NOMO-1 treated with dmso at 0.1 percent for 144 hours (cell line): ENCODE data around the gene RPS6KA3.
"Not testable (repeated sequence)": the region's sequence is repeated elsewhere in the genome, so short reads cannot be mapped to it uniquely, and the experiment has no call there.

ENCODE experiments used
- DNase-seq: peaks from one replicate; lab custom pipeline; 2025; ENCODE audit not compliant: unreplicated experiment; lab: John Stamatoyannopoulos, UW

The RPS6KA3 gene

DNA sequence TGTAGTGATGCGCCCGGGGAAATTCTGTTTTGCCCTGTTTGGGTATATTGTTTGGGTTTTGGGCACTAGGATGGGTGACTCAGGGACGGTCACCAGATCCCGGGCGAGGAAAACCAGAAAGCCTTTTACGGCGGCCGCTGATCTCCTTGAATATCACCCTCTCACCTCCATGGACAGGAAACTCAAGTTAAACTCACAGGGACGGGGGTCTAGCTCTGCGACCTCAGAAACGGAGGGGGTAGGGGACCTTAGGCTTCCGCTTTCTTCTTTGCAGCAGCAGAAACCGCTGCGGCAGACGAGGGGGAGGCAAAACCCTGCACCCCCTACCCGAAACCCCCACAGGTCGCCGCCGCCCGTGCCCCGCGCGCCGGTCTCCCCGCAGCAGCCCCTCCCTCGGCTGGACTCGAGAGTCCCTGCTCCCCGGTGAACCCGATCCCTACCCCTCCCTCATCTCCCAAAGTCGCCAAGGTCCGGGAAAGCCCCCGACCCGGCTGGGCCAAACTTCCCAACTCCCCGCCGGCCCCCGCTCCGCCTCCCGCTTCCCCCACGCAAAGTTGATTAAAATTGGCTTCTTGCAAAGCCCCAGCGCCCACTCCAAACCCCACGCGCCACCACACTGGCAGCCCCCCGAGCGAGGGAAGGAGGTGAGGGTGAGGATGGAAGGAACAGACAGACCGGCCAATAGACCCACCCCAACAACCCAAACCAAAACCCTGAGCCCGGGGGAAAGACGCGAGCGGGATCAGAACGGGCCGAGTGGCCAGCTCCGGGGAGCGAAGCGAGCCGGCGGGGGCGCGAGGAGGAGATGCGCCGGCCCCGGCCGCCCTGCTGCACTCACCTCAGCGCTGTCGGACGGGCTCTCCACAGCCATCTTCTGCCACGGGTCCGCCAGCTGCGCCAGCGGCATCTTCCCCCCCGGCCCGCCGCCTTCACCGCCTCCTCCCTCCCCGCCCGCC lies 705 bp downstream of the RPS6KA3 start:
- no peak for DNase-seq

DNA sequence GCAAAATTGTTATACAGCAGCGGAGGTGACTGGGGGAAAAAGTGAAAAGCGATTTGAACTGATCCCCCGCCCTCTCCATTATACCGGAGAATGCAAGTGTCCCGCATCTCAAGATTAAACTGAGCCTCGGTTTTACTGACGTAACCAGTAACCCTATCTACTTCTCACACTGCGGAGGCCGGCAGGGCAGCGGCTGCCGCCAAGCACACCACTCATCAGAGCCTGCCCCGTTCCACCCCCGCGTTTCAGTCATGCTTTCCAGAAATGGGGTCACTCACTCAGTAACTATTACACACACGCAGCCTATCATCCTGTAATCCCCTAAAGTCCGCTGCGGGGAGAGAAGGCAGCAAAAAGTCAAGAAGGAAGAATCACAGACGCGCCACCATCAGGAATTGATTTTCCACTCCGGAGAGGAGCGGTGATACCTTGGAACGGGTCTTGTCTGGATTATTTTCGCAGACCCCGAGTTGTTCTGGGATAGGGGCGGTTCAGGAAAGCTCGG lies 1.4 kb downstream of the RPS6KA3 start:
- no peak for DNase-seq

DNA sequence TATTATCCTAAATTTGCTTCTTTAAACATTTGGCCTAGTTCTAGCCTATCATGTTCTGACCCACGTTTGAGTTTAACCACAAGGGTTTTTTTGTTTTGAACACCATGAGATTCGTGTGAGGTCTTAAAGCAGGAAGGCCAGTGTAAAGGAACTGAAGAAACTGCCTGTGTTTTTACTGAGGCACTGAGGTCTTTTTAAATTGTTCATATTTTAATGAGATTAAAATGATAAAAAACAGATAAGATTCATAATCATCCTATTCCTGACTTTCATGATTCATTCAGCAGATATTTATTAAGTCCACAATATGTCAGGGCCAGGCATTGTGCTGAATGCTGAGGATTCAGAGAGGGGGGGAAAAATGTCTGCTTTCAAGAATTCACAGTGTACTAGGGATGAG lies 3.2 kb downstream of the RPS6KA3 start:
- DNase-seq: no peak

DNA sequence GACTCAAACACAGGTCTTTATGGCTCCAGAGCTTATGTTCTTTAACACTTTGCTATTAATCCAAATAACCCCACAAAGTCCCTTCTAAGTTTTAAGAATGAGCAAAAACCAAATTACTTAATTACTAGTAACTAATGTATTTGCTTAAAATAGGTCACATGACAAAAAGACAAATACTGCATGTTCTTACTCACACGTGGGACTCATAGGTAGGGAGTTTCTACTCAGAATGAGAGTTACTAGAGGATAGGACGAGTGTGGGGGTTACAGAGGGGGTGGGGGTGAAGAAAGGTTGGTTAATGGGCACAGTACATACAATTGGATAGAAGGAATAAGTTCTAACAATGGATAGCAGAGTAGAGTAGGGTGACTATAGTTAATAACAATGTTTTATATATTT lies 5.8 kb downstream of the RPS6KA3 start:
- no peak for DNase-seq

DNA sequence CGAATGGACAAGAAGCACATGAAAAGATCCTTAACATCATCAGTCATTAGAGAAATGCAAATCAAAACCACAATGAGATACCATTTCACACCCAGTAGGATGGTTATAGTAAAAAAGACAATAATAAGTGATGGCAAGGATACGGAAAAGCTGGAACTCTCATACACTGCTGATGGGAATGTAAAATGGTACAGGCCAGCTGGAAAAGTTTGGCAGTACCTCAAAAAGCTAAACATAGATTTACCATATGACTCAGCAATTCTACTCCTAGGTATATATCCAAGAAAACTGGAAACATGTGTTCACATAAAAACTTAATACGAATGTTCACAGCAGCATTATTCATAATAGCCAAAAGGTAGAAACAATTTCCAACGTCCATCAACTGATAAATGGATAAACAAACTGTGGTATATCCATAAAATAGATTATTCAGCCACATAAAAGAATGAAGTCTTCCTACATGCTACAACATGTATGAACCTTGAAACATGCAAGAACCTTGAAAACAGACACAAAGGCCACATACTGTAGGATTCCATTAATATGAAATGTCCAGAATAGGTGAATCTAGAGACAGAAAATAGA lies 11.9 kb downstream of the RPS6KA3 start:
- no peak for DNase-seq

DNA sequence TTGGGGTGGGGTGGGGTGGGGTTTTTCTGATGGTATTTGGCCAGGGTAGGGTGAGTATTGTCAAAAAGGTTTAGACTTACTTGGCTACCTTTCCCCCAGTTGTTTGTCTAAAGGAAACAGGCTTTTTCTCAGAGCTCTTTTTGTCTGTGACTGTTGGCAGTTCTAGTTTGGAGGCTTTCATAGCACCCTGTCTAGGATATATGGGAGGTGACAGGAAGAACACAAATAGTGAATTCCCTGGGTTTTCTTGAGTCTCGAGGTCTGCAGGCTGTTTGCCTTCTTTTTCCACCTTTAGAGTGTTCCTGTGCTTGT lies 13.5 kb downstream of the RPS6KA3 start:
- DNase-seq: no peak

DNA sequence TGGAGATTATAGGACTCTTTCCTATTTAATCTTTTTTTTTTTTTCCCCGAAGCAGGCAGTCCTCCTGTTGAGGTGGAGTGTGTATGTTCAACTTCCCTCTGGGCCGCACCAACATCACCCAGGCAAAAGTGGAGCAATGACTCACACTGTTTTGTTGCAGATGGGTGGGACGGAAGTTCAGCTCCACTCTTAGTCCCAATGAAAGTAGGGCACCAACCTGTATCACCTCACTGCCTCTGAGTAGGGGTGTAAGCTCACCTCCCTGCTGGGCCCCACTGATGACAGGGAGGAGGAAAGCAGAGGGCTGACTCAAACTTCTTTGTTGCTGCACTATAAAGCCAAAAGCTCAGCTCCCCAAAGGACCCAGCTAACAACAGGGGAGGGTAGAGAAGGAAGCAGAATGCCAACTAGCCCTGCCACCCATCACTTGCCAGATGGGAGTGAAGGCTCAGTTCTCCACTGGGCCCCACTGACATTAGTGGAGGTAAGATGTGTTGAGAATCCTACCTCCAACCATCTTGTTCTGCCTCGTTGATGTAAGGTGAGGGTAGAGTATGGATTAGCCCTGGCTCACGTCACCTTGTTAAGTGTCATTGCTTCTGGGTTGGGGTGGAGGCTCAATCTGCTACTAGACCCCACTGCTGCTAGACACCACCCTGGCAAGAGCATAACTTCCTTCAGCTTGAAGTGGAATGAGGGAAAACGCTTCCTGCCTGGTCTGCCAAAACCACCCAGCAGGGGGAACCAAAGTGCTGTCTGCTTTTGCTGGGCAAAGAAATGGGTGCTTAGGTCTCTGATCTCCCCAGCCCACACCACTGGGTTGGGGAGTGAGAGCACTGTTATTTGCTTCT lies 14.1 kb downstream of the RPS6KA3 start:
- DNase-seq: peak; percentile 59

DNA sequence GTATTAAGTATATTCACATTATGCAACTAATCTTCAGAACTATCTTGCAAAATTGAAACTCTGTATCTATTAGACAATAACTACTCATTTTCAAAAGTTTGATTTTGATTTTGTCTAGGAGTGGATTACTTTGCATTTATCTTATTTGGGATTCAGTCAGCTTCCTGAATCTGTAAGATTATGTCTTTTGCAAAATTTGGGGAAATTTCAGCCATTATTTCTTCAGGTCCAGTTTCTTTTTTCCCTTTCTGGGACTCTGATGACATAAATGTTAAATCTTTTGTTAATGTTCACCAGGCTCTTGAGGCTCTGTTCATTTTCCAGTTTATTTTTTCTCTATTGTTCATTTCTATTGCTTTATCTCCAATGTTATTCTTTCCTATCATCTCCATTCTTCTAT lies 15.0 kb downstream of the RPS6KA3 start:
- no peak for DNase-seq

DNA sequence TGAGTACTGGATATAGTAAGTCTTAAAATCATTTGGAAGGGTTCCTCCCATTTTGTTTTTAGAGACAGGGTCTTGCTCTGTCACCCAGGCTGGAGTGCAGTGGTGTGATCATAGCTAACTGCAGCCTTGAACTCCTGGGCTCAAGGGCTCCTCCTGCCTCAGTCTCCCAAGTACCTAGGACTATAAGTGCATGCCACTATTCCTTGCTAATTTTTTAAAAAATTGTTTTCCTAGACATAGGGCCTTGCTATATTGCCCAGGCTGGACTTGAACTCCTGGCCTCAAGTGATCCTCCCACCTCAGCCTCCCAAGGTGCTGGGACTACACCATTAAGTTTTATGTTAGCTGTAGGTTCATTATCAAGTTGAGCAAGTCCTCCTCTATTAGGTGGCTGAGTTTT lies 16.6 kb downstream of the RPS6KA3 start:
- not testable (repeated sequence) for DNase-seq

DNA sequence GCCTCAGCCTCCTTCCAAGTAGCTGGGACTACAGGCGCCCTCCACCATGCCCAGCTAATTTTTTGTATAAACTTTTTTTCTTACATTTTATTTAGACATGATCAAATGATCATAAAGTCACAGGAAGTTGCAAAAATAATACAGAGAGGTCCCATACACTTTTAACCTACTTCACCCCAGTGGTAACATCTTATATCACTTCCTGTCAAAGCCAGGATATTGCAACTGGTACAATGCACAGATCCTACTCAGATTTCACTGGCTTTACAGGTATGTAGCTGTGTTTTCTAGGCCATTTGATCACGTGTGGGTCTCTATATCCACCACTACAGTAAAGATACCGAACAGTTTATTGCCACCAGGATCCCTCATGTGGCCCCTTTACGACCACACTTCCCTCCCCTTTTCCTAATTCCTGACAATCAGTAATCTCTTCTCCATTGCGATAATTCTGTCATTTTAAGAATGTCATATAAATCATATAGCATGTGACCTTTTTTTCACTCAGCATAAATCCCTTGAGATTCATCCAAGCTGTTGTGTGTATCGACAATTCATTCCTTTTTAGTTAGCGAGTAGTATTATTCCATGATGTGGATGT lies 18.0 kb downstream of the RPS6KA3 start:
- DNase-seq: no peak

DNA sequence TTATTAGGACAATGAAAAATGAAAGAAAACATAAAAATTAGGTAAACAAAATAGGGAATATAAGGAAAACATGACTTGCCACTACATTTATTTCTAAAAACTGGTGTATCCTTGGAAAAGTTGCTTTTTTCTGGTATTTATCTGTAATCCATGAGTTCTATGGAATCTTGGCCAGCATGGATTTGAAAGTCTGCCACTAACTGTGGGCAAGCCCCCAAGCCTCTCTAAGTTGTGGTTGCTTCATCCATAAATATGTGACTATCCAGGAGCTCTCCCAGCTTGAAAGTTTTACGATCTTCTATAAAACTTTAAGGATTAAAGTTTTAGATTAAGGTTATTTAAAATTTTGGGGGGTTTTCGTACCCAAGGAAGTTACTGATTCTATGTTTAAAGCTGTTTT lies 21.8 kb downstream of the RPS6KA3 start:
- no peak for DNase-seq

DNA sequence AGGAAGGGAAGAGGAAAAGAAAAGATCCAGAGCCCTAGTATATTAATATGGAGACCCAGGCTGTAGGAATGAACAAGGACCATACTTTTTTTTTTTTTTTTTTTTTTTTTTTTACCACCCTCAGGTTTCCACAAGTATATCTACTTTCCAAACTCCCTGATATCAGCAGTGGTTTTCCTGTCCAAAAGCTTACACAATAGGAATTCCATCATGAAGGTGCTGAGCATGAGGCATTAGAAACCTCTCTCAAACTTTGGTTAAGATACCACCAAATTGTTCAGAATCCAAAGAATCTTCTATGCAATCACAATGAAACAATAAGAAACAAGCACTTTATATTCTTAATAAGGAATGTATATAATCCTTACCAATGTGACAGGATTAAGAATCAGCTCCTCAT lies 26.5 kb downstream of the RPS6KA3 start:
- DNase-seq: no peak

DNA sequence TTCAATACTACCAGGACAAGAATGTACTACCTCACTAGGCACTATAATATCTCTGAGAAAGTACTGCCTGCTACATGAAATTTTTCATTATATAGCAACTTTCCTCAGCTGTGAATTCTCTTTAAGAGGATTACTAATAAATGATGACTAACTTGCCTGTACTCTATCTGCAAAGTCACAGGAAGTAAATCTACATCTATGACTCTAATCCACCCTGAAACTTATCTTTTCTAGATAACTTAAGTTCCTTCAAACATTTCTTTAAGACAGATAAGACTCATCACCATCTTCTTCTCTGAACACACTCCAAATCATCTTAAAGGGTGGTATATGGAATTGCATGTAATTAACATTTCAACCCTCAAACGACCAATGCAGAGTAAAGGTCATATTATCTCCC lies 28.8 kb downstream of the RPS6KA3 start:
- DNase-seq: no peak

DNA sequence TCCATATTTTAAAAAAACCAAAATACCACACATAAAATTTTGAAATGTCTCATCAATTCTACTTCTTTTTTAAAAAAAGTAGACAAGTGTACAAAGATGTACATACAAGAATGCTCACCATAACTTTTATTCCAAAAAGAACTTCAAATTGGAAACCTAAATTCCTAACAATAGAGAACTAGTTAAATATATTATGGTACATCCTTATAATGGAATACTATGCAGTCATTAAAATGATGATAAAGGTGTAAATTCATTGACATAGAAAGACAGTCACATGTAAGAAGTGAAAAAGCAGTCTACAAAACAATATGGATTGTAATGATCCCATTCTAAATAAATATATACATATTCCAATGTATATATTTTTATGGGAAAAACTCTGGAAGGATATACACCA lies 31.0 kb downstream of the RPS6KA3 start:
- no peak for DNase-seq

DNA sequence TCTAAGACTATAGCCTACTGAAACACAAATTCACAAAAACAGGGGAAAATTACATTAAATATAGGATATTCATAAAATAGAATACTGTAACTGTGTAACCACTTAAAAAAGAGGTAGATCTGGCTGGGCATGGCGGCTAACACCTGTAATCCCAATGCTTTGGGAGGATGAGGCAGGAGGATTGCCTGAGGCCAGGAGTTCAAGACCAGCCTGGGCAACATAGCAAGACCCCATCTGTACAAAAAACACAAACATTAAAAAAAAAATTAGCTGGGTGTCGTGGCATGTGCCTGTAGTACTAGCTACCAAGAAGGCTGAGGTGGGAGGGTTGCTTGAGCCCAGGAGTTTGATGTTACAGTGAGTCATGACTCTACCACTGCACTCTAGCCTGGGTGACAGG lies 33.4 kb downstream of the RPS6KA3 start:
- no peak for DNase-seq

DNA sequence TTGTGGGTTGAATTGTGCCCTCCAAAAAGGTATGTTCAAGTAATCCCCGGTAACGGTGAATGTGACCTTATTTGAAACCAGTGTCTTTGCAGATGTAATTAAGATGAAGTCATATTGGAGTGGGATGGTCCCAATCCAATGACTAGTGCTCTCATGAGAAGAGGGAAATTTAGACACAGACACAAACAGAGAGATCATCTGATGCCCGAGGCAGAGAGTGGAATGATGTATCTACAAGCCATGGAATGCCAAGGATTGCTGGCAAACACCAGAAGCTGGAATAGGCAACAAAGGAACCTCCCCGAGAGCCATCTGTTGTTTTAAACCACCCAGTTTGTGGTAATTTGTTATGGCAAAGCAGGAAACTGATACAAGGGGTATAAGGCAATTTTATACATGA lies 35.1 kb downstream of the RPS6KA3 start:
- DNase-seq: no peak

DNA sequence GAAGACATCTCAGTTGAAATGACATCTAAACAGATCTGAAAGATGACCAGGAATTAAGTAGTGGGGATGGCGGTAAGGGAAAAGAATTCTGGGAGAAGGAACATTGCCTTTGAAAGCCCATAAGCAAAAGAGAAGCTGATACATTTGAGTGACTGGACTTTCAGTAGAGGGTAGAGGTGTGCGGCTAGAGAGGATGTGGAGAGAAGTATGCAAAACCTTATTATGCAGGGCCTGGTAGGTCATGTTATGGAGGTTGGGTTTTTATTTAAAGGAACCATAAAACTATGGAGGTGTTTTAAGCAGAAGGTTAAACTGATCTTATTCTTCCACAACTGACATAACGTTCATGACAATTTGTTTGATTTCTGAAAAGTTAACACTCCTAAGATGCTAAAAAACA lies 36.3 kb downstream of the RPS6KA3 start:
- no peak for DNase-seq

DNA sequence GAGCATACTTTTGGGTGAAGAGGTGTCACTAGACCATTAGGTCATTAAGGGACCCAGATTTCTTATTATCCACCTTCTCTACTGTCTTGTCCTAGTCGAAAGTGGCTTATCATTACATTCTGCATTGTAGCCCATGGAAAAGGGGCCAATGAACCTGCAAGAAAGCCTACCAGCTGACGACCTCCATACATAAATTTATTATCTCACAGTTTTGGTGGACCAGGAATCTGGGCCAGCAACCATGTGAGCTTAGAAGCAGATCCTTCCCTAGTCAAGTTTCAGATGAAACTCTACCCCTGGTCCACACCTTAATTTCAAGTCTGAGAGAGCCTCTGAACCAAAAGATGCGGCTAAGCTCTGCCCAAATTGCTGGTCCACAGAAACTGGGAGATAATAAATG lies 37.6 kb downstream of the RPS6KA3 start:
- DNase-seq: no peak

DNA sequence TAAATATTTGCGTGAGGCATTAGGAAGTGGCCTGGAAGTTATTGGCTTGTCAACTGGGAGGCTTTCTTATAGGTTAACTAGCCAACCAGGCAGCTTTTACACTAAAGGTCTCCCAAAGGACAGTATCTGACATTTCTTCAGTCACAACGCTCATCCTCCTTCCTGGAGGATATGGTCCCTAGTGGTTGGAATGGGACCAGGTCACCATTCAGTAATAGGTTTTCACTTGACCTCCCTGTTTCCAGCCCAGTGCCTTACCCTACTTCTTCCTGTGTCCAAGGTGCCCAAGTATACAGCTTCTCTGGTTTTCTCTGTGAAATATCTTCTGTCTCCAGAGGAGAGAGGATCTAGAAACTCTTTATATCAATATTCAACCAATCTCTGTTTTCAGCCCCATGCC lies 38.5 kb downstream of the RPS6KA3 start:
- no peak for DNase-seq

DNA sequence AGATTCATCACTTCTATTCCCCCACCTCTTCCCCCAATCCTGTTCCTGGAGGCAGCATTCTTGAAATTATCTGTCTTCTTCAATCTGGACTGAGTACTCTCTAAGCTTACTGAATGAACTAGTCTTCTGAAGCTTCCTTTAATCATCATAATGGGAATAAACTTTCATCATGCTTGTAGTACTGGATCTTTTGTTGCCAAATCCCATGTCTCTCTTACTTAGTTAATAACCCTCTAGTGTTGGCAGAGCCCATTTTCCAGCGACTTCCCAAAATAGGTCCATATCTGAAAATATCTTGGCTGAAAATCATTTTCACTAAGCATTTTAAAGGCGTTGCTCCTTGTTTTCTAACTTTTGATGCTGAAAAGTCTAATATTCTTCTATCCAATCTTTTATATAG lies 39.6 kb downstream of the RPS6KA3 start:
- DNase-seq: no peak

DNA sequence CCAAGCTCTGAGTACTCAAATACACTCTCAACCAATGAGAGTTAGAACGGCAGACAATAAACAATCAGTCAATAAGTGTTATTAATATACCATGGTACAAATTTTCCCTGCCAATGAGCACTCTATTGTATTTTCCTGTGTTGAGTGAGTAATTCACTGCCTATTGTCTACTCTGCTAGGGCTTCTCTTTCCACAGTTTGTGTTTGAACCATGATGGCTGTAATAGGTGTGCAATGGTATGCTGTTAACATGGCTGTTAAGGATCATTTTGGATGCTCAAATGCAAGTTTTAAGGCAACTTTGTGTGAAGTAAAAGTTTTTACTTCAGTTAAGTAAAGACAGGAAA lies 41.2 kb downstream of the RPS6KA3 start:
- DNase-seq: no peak
